HEK293T (cell line): ENCODE measurements around the gene MMS22L.

ENCODE experiments used
- CTCF ChIA-PET: fragments of 350-600 bp; formaldehyde crosslinking; extraction: SDS; loops from one replicate; lab custom pipeline; 2021; ENCODE audit warnings: antibody characterized with exemption, inconsistent platforms; lab: Yijun Ruan, JAX
- POLR2A ChIA-PET: fragments of 350-600 bp; formaldehyde crosslinking; extraction: SDS; loops from one replicate; lab custom pipeline; 2020; ENCODE audit warnings: antibody characterized with exemption, inconsistent platforms; lab: Yijun Ruan, JAX
- DNase-seq: peaks from one replicate; pipeline ENCODE4 v3.0.0; 2012; ENCODE audit warnings: mixed read lengths; ENCODE audit errors: extremely low spot score
- ARNT ChIP-seq: fragments of 450-650 bp; IDR thresholded peaks from 2 replicates; pipeline ENCODE4 v1.6.1; 2017; ENCODE audit warnings: mild to moderate bottlenecking
- BHLHE40 ChIP-seq: fragments of 450-650 bp; IDR thresholded peaks from 2 replicates; pipeline ENCODE4 v1.6.1; 2016; ENCODE audit warnings: mild to moderate bottlenecking, moderate library complexity, borderline replicate concordance
- CTBP1 ChIP-seq: fragments of 450-650 bp; IDR thresholded peaks from 2 replicates; pipeline ENCODE4 v1.6.1; 2016; ENCODE audit warnings: borderline replicate concordance
- ELF4 ChIP-seq: fragments of 450-650 bp; IDR thresholded peaks from 2 replicates; pipeline ENCODE4 v1.6.1; 2017; ENCODE audit warnings: antibody characterized with exemption
- FOXA1 ChIP-seq: fragments of 450-650 bp; IDR thresholded peaks from 2 replicates; pipeline ENCODE4 v1.6.1; 2016; ENCODE audit warnings: mild to moderate bottlenecking
- FOXK2 ChIP-seq: fragments of 450-650 bp; IDR thresholded peaks from 2 replicates; pipeline ENCODE4 v1.6.1; 2016; ENCODE audit warnings: mild to moderate bottlenecking
- FOXM1 ChIP-seq: fragments of 450-650 bp; IDR thresholded peaks from 2 replicates; pipeline ENCODE4 v1.6.1; 2017; ENCODE audit warnings: mild to moderate bottlenecking, borderline replicate concordance
- HDGF ChIP-seq: fragments of 450-650 bp; IDR thresholded peaks from 2 replicates; pipeline ENCODE4 v1.6.1; 2017; ENCODE audit warnings: antibody characterized with exemption, borderline replicate concordance
- L3MBTL2 ChIP-seq: fragments of 450-650 bp; conservative IDR thresholded peaks from 2 replicates; pipeline ENCODE4 v1.6.1; 2016; ENCODE audit warnings: mild to moderate bottlenecking
- LEF1 ChIP-seq: fragments of 450-650 bp; IDR thresholded peaks from 2 replicates; pipeline ENCODE4 v1.6.1; 2017; ENCODE audit warnings: mild to moderate bottlenecking, borderline replicate concordance
- NFRKB ChIP-seq: fragments of 450-650 bp; IDR thresholded peaks from 2 replicates; pipeline ENCODE4 v1.6.1; 2016; ENCODE audit warnings: mild to moderate bottlenecking, moderate library complexity
- SP1 ChIP-seq: fragments of 450-650 bp; IDR thresholded peaks from 2 replicates; pipeline ENCODE4 v1.6.1; 2017
- SUZ12 ChIP-seq: fragments of 450-650 bp; IDR thresholded peaks from 2 replicates; pipeline ENCODE4 v1.6.1; 2016; ENCODE audit warnings: mild to moderate bottlenecking
- TARDBP ChIP-seq: fragments of 450-650 bp; IDR thresholded peaks from 2 replicates; pipeline ENCODE4 v1.6.1; 2016
- ZNF384 ChIP-seq: fragments of 450-650 bp; IDR thresholded peaks from 2 replicates; pipeline ENCODE4 v1.6.1; 2016
- TF ChIP-seq, protein P1 (sequence below): fragments of 450-650 bp; IDR thresholded peaks from 2 replicates; pipeline ENCODE4 v1.6.1; 2016

Gene MMS22L

GRCh38 chr6:97292671-97293070, 9.7 kb upstream of the MMS22L start:
- DNase-seq = no peak
- no peak for TF ChIP-seq BHLHE40
- TF ChIP-seq ZNF384 = no peak
- no peak for TF ChIP-seq ARNT
- TF ChIP-seq FOXM1 = no peak
- TF ChIP-seq CTBP1 = no peak
- TF ChIP-seq TARDBP = no peak
- no peak for TF ChIP-seq ELF4
- no peak for TF ChIP-seq NFRKB
- TF ChIP-seq LEF1 = no peak
- TF ChIP-seq, protein P1, sequence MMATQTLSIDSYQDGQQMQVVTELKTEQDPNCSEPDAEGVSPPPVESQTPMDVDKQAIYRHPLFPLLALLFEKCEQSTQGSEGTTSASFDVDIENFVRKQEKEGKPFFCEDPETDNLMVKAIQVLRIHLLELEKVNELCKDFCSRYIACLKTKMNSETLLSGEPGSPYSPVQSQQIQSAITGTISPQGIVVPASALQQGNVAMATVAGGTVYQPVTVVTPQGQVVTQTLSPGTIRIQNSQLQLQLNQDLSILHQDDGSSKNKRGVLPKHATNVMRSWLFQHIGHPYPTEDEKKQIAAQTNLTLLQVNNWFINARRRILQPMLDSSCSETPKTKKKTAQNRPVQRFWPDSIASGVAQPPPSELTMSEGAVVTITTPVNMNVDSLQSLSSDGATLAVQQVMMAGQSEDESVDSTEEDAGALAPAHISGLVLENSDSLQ = no peak
- no peak for TF ChIP-seq SUZ12
- TF ChIP-seq FOXA1 = no peak
- TF ChIP-seq FOXK2 = no peak
- TF ChIP-seq HDGF = no peak
- TF ChIP-seq SP1 = no peak
- TF ChIP-seq L3MBTL2 = no peak
- ChIA-PET CTCF (no interaction called here), POLR2A (no interaction called here)

GRCh38 chr6:97291896-97292295, 8.9 kb upstream of the MMS22L start:
- DNase-seq = no peak
- TF ChIP-seq TARDBP (no peak), ZNF384 (no peak), BHLHE40 (no peak), ARNT (no peak), FOXK2 (no peak)
- TF ChIP-seq, protein P1 = no peak
- ChIA-PET CTCF (no interaction called here), POLR2A (no interaction called here)

- TF ChIP-seq BHLHE40 = no peak
- TF ChIP-seq, protein P1 = no peak
- no peak for TF ChIP-seq LEF1
- POLR2A ChIA-PET = no interaction called here
- DNase-seq = no peak
- CTCF ChIA-PET = no interaction called here
These were observed 6.3 kb upstream of the MMS22L start for GRCh38 chr6:97289332-97289731.

DNA sequence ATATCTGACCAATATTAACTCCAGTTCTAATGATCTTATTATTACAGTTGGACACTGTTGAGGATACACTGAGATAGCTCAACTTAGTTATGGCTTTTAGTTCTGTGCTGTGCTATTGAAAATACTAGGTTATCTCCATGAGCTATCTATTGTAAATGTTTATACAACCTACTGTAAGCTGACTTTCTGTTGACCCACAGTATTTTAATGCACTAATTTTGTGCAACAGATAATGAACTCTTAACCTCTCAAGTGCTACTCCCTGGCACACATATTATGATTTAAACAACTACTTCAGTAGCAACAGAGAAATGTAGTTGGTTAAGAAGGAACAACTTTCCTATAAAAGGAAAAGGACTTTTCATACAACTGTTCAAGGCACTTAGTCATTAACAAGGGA, 5.2 kb upstream of the MMS22L start:
- TF ChIP-seq FOXM1 = no peak
- TF ChIP-seq ARNT = no peak
- no peak for TF ChIP-seq ZNF384
- TF ChIP-seq CTBP1 = no peak
- no peak for TF ChIP-seq LEF1
- TF ChIP-seq ELF4 = no peak
- TF ChIP-seq, protein P1 = no peak
- no peak for TF ChIP-seq NFRKB
- no peak for TF ChIP-seq TARDBP
- TF ChIP-seq SUZ12 = no peak
- ChIA-PET CTCF (no interaction called here), POLR2A (no interaction called here)
- DNase-seq = no peak

DNA sequence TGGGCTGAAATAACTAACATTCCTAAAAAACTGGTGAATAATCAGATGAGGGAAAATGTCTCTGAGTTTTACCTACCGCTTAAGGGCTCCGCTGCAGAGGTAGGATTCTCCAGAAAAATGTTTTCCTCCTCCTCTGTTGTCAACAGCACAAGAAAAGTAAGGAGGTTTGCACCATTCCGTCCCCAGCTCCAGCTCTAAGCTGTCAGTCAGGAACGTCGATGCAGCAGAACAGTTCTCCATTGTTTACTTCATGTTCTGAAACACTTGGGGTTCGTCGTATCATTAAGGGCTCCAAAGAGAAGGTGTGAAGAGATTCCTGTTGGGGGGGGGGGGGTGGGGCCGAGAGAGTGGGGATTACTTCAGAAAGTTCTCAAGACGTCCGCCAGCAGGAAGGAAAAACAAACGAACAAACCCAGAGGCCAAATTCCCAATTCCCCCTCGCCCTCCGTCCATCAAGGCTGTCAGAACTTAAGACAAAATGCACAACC, 734 bp downstream of the MMS22L start:
- peak; percentile 8 for DNase-seq
- CTCF ChIA-PET = no interaction called here
- no peak for TF ChIP-seq SP1
- TF ChIP-seq LEF1 = no peak
- TF ChIP-seq, protein P1 = peak; percentile 76
- TF ChIP-seq BHLHE40 = no peak
- POLR2A ChIA-PET = interaction anchor here (1.2 kb wide), 1 partner anchor 13 kb away, joined by 5 read pairs; no protein-coding TSS in a partner anchor

GRCh38 chr6:97280766-97281165, 2.2 kb downstream of the MMS22L start:
- ChIA-PET CTCF (no interaction called here), POLR2A (no interaction called here)
- TF ChIP-seq SUZ12 (no peak), ARNT (no peak), TARDBP (no peak), LEF1 (no peak), FOXA1 (no peak), L3MBTL2 (no peak), FOXM1 (no peak), ELF4 (no peak), FOXK2 (no peak), HDGF (no peak), CTBP1 (no peak), NFRKB (no peak), BHLHE40 (no peak), ZNF384 (no peak), SP1 (no peak)
- TF ChIP-seq, protein P1 = no peak
- DNase-seq = no peak
